GM19468 (cell line): Measurements from ENCODE around the gene NEK7.
"Not testable (repeated sequence)": the region's sequence is repeated elsewhere in the genome, so short reads cannot be mapped to it uniquely, and the experiment has no call there.

ENCODE experiments used
- ATAC-seq: cut with Tn5 transposase; IDR thresholded peaks from one replicate; pipeline ENCODE4 v1.9.1; 2021; ENCODE audit warnings: mild to moderate bottlenecking, moderate library complexity, moderate number of reproducible peaks; ENCODE audit not compliant: unreplicated experiment; ENCODE audit errors: extremely low read depth

The NEK7 gene

GRCh38 chr1:198156745-198157240 is at the start of gene NEK7:
Gene NEK7, plus strand, starts transcription at chr1:198156998. Its CDS starts 75,583 bp downstream, at chr1:198232581.
- peak; percentile 36 for ATAC-seq

- no peak for ATAC-seq
Observed at GRCh38 chr1:198107091-198107501, 49.7 kb upstream of the NEK7 start.

- ATAC-seq, result no peak
Observed at GRCh38 chr1:198108636-198109370, 48.0 kb upstream of the NEK7 start.

GRCh38 chr1:198109371-198109715 is 47.5 kb upstream of the NEK7 start:
- no peak for ATAC-seq

GRCh38 chr1:198113342-198113750 is 43.5 kb upstream of the NEK7 start:
- no peak for ATAC-seq

- no peak for ATAC-seq
Observed at GRCh38 chr1:198116069-198116468, 40.7 kb upstream of the NEK7 start.

GRCh38 chr1:198116469-198116868 is 40.3 kb upstream of the NEK7 start:
- no peak for ATAC-seq

- no peak for ATAC-seq
Observed at GRCh38 chr1:198117267-198117666, 39.5 kb upstream of the NEK7 start.

- no peak for ATAC-seq
Observed at GRCh38 chr1:198118134-198118533, 38.7 kb upstream of the NEK7 start.

- no peak for ATAC-seq
Observed at GRCh38 chr1:198119906-198120305, 36.9 kb upstream of the NEK7 start.

- no peak for ATAC-seq
Observed at GRCh38 chr1:198121056-198121826, 35.6 kb upstream of the NEK7 start.

GRCh38 chr1:198122693-198123092 is 34.1 kb upstream of the NEK7 start:
- ATAC-seq, result no peak

- ATAC-seq, result no peak
Observed at GRCh38 chr1:198123133-198123532, 33.7 kb upstream of the NEK7 start.

- ATAC-seq, result no peak
Observed at GRCh38 chr1:198124673-198125072, 32.1 kb upstream of the NEK7 start.

GRCh38 chr1:198125995-198126735 is 30.6 kb upstream of the NEK7 start:
- no peak for ATAC-seq

GRCh38 chr1:198128533-198128932 is 28.3 kb upstream of the NEK7 start:
- no peak for ATAC-seq

- ATAC-seq, result not testable (repeated sequence)
Observed at GRCh38 chr1:198130053-198130452, 26.7 kb upstream of the NEK7 start.

GRCh38 chr1:198132060-198132781 is 24.6 kb upstream of the NEK7 start:
- ATAC-seq, result peak; percentile 37

GRCh38 chr1:198134252-198134651 is 22.5 kb upstream of the NEK7 start:
- no peak for ATAC-seq

GRCh38 chr1:198135366-198135765 is 21.4 kb upstream of the NEK7 start:
- no peak for ATAC-seq
